Measurements from ENCODE around the gene TNFSF11.
"Not testable (repeated sequence)": the region's sequence is repeated elsewhere in the genome, so short reads cannot be mapped to it uniquely, and the experiment has no call there.

Gene TNFSF11, protein sequence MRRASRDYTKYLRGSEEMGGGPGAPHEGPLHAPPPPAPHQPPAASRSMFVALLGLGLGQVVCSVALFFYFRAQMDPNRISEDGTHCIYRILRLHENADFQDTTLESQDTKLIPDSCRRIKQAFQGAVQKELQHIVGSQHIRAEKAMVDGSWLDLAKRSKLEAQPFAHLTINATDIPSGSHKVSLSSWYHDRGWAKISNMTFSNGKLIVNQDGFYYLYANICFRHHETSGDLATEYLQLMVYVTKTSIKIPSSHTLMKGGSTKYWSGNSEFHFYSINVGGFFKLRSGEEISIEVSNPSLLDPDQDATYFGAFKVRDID

DNA sequence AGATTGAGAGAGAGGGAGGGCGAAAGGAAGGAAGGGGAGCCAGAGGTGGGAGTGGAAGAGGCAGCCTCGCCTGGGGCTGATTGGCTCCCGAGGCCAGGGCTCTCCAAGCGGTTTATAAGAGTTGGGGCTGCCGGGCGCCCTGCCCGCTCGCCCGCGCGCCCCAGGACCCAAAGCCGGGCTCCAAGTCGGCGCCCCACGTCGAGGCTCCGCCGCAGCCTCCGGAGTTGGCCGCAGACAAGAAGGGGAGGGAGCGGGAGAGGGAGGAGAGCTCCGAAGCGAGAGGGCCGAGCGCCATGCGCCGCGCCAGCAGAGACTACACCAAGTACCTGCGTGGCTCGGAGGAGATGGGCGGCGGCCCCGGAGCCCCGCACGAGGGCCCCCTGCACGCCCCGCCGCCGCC, at the start of gene TNFSF11:
Gene TNFSF11, plus strand, starts transcription at position 142 of the 400 bp plus-strand sequence. Its CDS starts 152 bp downstream, at position 294.
- peak; percentile 2 to 21 for DNase-seq

DNA sequence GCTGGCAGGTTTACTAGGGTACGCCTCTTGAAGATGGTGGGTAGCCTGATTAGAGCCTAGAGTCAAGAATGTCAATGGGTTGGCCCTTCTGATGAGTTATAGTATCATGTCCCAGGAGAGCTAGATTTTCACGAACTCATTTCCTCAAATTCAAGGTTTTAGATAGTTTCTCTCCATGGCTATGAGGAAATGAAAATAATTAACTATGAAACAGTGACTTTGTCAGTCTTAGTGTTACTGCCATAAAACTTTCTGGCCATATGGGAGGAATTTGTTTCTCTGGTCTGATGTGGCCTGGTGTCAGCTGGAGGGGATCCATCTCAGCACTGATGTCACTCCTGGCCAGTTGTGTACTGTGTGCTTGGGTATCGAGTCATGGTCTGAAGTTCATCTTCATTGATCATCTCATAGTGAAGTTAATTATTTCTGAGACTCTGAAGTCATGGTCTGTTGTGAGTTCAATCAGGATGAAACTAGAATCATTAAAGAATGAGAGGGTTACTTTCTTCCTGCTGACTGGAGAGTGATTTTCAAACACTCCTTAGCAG, 49.4 kb upstream of the TNFSF11 start:
- DNase-seq, result no peak

DNA sequence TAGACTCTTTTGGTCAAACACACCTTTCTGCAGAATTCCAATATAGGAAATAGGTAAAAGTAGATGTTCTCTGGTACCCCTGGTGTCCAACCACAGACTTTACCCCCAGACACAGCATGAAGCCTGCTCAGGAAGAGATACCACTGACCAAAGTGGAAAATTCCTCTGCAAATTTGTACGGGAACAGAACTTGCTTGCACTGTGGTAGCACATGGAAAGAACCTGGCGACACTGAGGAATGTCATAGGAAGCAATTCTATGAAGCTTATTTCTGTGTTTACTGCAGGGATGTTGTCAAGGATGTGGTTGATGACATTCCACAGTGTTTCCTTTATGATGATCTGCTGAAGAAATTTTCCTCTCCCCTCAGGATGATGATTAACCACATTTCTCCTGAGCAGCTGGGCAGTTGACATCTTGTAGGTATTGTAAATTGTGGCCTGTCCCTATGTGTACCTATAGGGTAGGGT, 48.9 kb upstream of the TNFSF11 start:
- DNase-seq, result no peak

GRCh38 chr13:42526276-42526675, 47.7 kb upstream of the TNFSF11 start:
- DNase-seq, result no peak

GRCh38 chr13:42526804-42527203, 47.1 kb upstream of the TNFSF11 start:
- no peak for DNase-seq

DNA sequence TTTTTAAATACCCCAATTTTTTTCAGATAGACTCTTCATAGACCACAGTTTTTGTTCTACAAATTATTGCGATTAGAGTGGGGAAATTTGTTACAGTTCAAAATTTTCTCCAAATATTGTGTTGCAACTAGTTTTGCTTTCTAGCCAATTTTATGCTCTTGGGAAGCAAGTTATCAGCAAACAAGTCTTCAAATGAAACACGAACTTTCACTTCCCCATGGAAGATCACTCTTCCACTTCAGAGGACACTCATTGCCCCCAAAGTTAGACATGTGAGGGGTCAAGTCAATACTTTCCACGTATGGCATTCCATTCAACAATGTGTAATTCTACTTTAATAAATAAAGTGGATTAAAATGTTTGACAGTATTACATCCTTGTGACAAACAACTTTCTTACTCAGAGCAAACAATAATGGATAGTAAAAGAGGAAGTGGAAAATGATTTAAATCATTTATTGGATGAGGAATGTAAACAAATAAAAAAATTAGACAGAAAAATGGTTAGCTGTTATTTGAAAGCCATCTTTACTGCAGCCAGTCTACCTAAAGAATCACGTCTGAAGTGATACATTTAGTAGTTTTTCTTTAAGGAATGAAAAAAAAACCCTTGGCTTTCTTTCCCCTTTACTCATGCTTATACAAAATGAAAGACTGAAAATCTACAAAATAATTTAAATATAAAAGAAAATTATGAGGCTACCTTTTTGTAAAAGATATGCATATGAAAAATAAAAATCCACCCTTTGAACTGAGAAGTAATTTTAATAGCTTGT, 41.2 kb upstream of the TNFSF11 start:
- no peak for DNase-seq

GRCh38 chr13:42533336-42533591, 40.7 kb upstream of the TNFSF11 start:
- no peak for DNase-seq

- DNase-seq, result no peak
Observed at GRCh38 chr13:42534785-42535184, 39.2 kb upstream of the TNFSF11 start.

DNA sequence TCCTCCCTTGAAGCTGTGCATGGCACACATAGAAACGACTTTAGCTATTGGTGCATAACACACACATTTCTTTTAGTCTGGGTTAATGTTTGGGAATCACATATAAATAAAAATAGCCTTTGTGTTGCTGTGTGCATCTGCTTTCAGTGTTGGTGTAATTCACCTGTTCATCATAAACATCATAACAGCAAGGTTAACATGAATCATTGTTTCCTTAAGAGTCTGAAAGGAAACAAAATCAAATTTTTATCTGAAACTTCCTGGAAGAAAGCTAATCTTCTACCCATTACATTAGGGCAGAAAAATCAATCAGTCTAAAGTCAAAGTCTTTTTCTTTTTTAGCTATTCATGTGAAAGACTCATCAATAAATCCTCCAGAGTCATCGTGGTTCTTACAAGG, 35.0 kb upstream of the TNFSF11 start:
- no peak for DNase-seq

DNA sequence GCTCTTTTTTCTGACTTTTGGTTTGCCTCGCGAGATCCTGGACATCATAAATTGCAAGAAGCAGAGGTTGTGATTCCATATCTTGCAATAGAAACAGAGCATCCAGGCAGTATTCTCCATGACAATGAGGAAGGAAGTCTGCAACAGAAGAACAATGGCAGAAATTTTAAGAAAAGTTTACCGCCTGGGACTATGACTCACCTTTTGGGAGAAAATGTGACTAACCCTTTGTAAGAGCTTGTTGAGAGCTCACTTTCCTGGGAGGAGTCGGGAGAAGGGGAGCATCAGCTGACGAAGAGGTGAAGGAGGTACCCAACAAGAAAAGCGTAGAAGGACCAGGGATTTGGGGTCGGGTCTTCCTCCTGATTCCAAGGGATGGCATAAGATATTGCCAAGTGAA, 34.3 kb upstream of the TNFSF11 start:
- no peak for DNase-seq

- DNase-seq, result no peak
Observed at GRCh38 chr13:42543215-42543797, 30.6 kb upstream of the TNFSF11 start.

- no peak for DNase-seq
Observed at GRCh38 chr13:42544246-42544926, 29.6 kb upstream of the TNFSF11 start.

DNA sequence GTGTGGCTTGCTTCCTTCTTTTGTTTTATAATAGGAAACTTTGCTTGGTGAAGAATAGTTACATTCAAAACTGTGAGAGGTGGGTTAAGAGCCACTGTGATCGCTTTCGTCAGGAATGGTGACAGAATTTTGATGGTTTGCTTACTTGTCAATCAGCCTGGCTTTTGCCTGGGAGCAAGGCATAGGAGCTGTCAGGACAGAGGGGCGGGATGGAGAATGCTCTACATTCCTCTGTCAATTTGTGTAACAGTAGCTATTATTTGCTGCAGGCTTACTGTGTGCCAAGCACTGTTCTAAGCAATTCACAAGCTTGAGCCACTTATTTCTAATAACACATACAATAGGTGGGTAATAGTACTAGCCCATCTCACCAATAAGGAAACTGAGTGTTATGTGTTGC, 28.1 kb upstream of the TNFSF11 start:
- no peak for DNase-seq

DNA sequence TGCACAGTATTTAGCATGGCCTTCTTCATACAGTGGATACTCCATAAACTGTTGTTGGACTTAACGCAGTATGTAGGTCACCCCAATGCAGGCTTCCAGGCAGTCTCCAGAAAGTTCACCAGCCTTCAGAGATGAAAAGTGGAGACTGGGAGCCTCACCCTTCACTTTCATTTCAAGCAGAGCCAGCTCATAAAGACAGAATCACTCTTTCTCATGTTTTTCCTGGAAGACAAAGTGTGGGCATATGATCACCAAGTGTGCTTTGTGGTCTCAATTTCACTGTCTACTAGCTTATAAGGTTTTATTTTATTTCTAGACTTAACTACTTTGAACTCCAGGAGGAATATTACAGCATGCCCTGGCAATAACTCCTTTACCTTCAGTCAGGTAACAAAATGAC, 26.3 kb upstream of the TNFSF11 start:
- no peak for DNase-seq

DNA sequence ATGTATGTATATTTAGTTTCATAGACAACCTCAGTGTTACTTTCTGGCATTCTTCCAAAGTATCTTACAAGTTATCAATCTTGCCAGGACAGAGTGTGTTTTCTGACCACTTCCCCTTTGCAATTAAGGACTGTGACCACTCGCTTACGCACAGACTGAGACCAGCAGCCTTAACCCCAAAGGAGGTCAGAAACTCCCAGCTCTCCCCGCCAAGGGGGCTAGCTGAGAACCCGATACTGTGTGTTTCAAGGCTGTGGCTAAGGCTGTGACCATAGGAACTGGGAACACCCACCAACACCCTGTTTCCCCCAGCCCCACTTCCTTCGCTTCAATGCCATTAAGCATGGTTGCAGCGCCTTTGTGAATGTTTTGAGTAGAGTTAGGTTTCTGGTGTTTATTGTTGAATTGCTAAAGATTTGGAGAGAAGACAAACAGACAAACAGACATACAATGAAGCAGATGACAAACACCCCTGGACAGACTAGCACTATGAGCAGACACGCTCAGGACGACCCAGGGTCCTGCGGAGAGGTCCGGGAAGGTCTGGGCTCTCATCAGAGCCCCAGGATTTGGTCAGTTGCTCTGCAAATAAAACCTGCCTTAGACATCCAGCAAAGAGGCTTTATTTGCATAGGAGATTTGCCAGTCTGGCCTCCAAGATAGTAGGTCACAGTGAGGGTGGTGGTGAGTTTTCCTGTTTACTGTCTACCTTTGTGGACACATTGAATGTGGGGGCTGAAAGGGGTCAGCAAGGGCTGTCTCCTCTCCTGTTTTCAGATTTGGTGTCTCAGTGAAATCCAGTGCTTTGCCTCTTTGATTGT, 25.0 kb upstream of the TNFSF11 start:
- DNase-seq, result no peak

DNA sequence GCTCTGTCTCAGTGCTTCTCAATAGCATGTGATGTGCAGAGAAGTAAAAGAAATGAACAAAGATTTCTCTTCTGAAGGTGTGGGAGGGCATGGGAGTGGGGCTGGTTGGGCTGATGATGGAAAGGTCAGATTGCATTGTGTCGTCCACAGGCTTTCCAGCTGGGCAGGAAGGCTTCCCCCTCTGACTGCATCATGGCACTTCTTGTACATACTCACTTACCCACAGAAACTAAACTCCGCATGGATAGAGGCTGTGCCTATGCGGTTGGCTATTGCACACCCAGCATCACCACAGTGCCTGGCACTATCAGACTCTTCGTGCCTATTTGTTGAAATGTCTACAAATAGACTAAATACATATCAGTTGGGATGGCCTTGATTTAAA, 24.4 kb upstream of the TNFSF11 start:
- no peak for DNase-seq

DNA sequence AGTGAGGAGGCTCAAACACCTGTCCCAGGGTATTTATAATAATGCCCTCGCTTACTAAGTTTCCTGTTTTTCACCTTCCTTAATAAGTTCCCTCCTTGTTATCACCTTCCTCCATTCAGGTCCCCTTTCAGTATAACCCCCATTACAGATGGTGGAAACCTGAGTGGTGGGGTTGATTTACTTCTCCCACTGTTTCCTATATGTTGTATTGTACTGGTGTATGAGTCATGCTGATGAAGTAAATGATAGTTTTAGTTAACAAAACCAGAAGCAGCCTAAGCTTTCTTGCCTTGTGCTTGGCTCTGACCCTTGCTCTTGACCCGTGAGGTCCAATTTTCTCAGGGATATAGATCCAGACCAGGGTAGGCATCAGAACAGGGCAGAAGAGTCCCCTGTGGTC, 22.3 kb upstream of the TNFSF11 start:
- no peak for DNase-seq

GRCh38 chr13:42553098-42554046, 20.6 kb upstream of the TNFSF11 start:
- no peak for DNase-seq

DNA sequence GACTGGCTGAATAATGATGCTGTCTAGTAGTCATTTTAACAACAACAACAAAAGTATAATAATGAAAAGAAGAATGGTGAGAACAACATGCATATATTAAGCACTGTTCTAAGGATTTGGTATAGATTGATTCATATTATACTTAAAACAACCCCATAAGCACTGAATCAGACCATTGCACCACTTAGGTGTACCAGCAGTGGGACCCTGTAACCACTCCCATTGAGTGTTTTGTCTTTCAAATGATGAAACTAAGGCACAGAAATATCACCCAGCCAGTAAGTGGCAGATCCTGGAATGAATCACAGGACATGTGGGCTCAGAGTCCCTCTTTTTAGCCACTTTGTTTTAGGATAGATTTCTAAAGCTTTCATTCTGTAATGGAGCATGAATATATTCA, 14.9 kb upstream of the TNFSF11 start:
- no peak for DNase-seq

- DNase-seq, result not testable (repeated sequence)
Observed at GRCh38 chr13:42559573-42560218, 14.3 kb upstream of the TNFSF11 start.

DNA sequence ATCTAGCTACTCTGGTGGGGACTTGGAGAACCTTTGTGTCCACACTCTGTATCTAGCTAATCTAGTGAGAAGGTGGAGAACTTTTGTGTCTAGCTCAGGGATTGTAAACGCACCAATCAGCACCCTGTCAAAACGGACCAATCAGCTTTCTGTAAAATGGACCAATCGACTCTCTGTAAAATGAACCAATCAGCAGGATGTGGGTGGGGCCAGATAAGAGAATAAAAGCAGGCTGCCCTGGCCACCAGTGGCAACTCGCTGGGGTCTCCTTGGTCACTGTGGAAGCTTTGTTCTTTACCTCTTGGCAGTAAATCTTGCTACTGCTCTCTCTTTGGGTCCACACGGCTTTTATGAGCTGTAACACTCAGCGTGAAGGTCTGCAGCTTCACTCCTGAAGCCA, 13.6 kb upstream of the TNFSF11 start:
- DNase-seq, result not testable (repeated sequence)

All from stimulated activated CD4-positive, alpha-beta T cell treated with anti-CD3 and anti-CD28 coated beads, Interleukin-2, amount 100 ng/mL, for 48 hours (primary cell).